ENCODE results near the gene NR5A1. TPM values are rescaled to one million over a fixed set of nuclear protein-coding genes. Genes with fewer than 3 reads are reported as not detected.

NR5A1 gene
- total RNA-seq, 2 experiments from 2014 or later: not detected

DNA sequence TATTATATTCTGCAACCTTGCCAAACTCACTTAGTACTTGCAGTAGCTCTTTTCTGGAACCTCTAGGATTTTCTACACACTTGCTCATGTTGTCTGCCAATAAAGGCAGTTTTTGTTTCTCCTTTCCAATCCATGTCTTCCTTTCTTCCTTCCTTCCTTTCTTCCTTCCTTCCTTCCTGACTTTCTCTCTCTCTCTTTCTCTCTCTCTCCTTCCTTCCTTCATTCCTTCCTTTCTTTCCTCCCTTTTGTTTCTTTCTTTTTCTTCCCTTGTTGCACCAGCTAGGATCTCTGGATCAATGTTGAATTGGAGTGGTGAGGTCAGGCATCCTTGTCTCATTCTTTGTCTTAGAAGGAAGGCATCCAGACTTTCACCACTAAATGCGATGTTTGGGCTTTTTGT, 44.5 kb downstream of the NR5A1 start:
- ATAC-seq (ENCODE audit: low read depth) (no peak), DNase-seq (no peak)
- POLR2A ChIA-PET: no interaction called here
- Mint-ChIP-seq H3K9me3 (no peaks in the 10 kb centered on the region), H3K36me3 (no peaks in the 10 kb centered on the region), H3K27me3 (peaks cover 14% of the 10 kb centered on the region), H3K27ac (no peak overlapping the region), H3K4me1 (no peaks in the 10 kb centered on the region), H3K4me3 (no peak overlapping the region)

DNA sequence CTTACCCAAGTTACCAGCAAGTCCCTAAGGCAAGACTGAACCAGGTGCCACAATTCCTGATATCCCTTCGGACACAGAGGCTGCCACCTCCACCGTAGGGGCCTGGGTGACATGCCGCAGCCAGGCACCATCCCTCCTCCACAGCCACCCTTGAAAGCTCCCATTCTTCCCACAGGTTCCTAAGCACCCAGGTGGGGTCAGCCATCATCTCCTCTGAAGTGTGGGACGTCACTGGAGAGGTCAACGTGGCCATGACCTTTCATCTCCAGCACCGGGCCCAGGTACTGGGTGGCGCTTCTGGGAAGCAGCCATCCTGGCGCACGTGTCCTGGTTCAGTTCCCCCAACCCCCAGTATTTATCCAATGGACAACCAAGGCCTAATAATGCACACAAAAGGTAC, 48.8 kb downstream of the NR5A1 start:
- H3K27me3 Mint-ChIP-seq: peaks cover 15% of the 10 kb centered on the region
- POLR2A ChIA-PET: interaction anchor here (0.5 kb wide), 1 partner anchor 78 kb away, joined by 3 read pairs; no protein-coding TSS in a partner anchor
- ATAC-seq (ENCODE audit: low read depth): no peak
- H3K36me3 Mint-ChIP-seq: no peaks in the 10 kb centered on the region
- no peaks in the 10 kb centered on the region for H3K4me1 Mint-ChIP-seq
- no peak overlapping the region for H3K4me3 Mint-ChIP-seq
- no peak overlapping the region for H3K27ac Mint-ChIP-seq
- DNase-seq: peak; percentile 10
- H3K9me3 Mint-ChIP-seq: no peaks in the 10 kb centered on the region

DNA sequence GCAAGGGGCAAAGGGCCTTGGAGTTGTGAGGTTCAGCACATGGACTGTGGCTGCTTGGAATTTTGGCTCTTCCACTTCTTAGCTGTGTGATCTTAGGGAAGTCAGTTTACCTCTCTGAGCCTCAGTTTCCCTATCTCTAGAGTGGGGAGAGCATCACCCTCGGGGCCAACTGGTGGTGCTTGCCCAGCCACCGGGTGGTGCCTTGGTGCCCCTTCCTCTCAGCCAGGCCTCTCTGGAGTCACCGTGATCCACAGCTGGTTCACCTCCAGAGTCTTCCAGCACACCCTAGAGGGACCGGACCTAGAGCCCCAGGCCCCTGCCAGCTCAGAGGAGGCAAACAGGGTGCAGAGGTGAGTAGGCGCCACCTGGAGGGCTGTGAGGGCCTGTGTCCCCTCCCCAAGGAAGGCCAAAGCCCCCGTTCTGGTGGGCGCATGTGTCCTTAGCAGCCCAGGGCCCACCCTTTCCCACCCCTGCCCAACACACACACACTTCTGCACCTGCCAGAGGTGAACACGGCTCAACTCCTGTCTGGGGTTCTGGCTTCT, 49.2 kb downstream of the NR5A1 start:
- DNase-seq: peak; percentile 19
- Mint-ChIP-seq H3K4me3 (no peak overlapping the region), H3K4me1 (no peaks in the 10 kb centered on the region), H3K9me3 (no peaks in the 10 kb centered on the region), H3K27me3 (peaks cover 13% of the 10 kb centered on the region), H3K36me3 (no peaks in the 10 kb centered on the region), H3K27ac (no peak overlapping the region)
- POLR2A ChIA-PET: no interaction called here
- ATAC-seq (ENCODE audit: low read depth): no peak

DNA sequence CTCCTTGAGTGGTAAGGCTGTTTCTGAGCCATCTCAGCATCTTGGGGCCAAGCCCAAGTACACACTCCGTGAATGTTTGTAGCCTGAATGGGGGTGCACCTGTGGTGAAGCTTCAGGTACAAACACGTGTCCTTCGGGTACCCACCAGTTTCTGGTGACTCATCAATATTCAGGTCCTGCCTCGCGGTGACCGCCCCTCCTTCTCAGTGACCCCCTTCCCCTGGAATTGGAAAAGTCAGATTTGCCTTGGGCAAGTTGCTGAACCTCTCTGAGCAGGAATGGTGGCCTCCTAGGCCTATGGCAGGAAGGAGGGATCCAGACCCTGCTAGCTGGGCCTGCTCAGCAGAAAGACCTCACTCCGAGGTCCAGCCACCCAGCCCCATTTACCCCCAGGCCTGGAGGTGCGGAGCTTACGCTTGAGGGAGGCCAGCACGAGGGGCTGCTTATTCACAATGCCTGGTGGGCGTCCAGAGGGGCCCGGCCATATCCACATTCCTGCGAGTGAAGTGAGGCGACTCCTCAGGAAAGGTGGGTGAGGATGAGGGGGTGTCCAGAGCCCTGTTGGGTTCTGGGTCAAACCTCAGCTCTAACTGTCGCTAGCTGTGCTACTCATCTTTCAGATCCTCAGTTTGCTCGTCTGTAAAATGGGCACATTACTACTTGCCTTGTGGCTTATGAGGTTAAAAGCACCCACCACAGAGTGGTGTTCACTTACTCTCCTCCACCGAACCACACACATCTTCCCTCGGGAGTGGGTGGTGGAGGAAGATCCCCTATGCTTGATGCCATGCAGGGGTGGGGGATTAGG, 49.9 kb downstream of the NR5A1 start:
- no peak for ATAC-seq (ENCODE audit: low read depth)
- POLR2A ChIA-PET: no interaction called here
- Mint-ChIP-seq H3K4me1 (no peaks in the 10 kb centered on the region), H3K4me3 (no peak overlapping the region), H3K27me3 (peaks cover 14% of the 10 kb centered on the region), H3K27ac (no peak overlapping the region), H3K36me3 (no peaks in the 10 kb centered on the region), H3K9me3 (no peaks in the 10 kb centered on the region)
- DNase-seq: peak; percentile 12

DNA sequence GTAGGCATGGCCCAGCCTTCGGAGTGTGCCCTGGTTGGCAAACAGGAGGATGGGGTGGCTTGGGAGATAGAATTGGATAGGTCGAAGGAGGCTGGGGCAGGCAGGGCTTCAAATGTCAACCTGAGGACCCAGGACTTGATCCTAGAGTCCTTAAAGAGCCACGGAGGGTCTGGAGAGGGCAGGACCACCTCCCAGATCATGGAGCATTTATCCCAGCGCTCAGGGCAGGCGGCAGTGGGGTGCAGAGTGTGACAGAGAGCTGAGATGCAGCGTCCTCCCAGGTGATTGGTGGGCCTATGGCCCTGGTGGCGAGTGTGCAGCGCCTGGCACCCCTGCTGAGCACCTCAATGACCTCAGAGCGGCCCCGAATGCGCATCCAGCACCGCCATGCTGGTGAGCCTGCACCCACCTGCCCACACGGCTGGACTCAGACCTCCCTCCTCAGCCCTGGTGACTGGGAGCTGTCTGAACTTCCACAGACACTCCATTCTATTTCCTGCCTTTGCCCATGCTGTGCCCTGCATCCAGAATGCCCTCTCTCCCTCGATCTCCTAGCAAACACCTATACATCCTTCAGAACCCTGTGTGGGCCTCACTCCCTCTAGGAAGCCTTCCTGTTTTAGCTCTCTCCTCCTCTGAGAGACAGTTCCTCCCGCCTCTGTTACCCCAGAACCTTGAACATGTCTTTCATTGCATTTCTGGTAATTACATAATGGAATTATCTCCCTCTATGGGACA, 50.7 kb downstream of the NR5A1 start:
- Mint-ChIP-seq H3K4me3 (no peak overlapping the region), H3K4me1 (no peaks in the 10 kb centered on the region), H3K27ac (no peak overlapping the region), H3K9me3 (no peaks in the 10 kb centered on the region), H3K27me3 (peaks cover 18% of the 10 kb centered on the region), H3K36me3 (no peaks in the 10 kb centered on the region)
- DNase-seq (peak; percentile 21), ATAC-seq (ENCODE audit: low read depth) (no peak)
- POLR2A ChIA-PET: no interaction called here

DNA sequence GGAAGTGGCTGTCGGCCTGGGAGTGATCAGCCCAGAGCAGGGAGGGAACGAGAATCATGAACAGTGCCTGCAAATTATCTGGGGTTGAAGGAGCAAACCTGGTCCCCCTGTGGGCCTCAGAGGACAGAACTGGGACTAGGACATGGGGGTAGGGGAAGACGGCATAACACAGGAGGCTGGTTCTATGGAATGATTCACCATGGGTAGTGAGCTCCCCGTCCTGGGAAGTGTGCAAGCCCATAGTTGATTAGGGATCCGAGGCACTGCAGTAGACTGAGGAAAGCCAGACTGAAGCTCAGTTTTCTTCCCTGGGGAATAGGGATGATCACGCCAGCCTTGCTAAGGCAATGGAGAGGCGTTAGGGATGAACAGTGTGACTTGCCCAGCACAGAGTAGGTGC, 51.4 kb downstream of the NR5A1 start:
- peak; percentile 15 for DNase-seq
- Mint-ChIP-seq H3K4me1 (no peaks in the 10 kb centered on the region), H3K27me3 (peaks cover 21% of the 10 kb centered on the region), H3K4me3 (no peak overlapping the region), H3K36me3 (no peaks in the 10 kb centered on the region), H3K27ac (no peak overlapping the region), H3K9me3 (no peaks in the 10 kb centered on the region)
- POLR2A ChIA-PET: no interaction called here
- ATAC-seq (ENCODE audit: low read depth): no peak

DNA sequence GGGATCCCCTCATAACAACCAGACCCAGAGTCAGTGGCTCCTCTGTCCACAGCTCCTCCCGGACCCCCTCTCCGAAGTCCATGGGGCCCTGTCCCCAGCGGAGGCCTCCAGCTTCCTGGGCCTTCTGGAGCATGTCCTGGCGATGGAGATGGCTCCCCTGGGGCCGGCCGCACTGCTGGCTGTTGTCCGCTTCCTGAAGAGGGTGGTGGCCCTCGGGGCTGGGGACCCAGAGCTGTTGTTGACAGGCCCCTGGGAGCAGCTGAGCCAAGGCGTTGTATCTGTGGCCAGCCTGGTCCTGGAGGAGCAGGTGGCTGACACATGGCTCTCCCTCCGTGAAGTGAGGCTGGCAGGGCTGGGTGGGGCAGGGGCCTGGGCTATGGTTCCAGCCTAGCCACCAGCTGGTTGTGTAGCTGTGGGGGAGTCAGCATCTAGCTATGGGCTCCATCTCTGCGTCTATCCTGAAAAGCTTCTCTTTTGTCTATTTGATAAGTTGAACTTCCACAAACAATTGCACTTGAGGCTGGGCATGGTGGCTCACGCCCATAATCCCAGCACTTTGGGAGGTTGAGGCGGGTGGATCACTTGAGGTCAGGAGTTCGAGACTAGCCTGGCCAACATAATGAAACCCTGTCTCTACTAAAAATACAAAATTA, 52.3 kb downstream of the NR5A1 start:
- DNase-seq (peak; percentile 21), ATAC-seq (ENCODE audit: low read depth) (no peak)
- no peaks in the 10 kb centered on the region for H3K4me1 Mint-ChIP-seq
- POLR2A ChIA-PET: no interaction called here
- H3K36me3 Mint-ChIP-seq: no peaks in the 10 kb centered on the region
- H3K27me3 Mint-ChIP-seq: peaks cover 27% of the 10 kb centered on the region
- H3K27ac Mint-ChIP-seq: no peak overlapping the region
- H3K9me3 Mint-ChIP-seq: no peaks in the 10 kb centered on the region
- H3K4me3 Mint-ChIP-seq: no peak overlapping the region

DNA sequence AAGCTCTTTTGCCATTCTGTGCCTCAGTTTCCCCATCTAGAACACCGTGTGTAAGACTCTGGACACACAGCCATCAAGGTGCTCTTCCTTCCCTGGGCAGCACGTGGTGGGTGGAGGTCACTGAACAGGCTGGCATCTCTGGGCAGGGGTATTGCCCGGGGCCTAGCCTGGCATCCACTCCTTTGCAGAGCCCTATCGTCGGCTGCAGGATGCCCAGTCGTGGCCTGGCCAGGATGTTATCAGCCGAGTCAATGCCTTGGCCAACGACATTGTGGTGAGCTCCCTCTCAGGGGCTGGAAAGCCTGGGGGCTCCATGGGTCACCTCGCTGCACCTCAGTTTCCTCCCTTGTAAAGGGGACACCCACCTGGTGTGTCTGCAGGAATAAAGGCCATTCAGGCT, 52.9 kb downstream of the NR5A1 start:
- POLR2A ChIA-PET: no interaction called here
- H3K4me1 Mint-ChIP-seq: no peaks in the 10 kb centered on the region
- H3K27me3 Mint-ChIP-seq: peaks cover 32% of the 10 kb centered on the region
- no peaks in the 10 kb centered on the region for H3K36me3 Mint-ChIP-seq
- H3K9me3 Mint-ChIP-seq: no peaks in the 10 kb centered on the region
- H3K4me3 Mint-ChIP-seq: no peak overlapping the region
- no peak for ATAC-seq (ENCODE audit: low read depth)
- peak; percentile 18 for DNase-seq
- H3K27ac Mint-ChIP-seq: no peak overlapping the region

DNA sequence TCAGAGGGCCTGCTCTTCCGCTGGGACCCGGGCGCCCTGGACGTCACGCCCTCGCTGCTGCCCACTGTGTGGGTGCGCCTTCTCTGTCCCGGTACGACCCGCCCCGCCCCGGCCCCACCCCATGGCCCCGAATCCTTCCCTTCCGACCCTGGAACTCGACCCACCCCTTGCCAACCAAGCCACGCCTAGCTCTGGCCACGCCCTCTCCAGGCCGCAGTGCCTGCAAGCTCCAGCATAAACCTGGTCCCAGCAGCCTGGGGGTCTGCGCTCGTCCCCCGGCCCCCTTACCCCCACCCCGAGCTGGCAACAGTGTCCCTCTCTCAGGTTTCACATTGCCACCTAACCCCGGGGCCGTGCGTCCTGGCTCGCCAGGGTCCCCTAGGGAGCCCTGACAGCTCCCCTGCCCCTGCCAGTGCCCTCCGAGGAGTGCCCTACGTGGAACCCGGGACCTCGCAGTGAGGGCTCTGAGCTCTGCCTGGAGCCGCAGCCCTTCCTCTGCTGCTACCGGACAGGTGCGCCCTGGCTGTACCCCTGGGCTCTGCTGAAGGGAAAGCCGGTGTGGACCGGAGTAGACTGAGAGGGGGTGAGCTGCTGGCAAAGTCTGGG, 53.5 kb downstream of the NR5A1 start:
- peak; percentile 29 for DNase-seq
- H3K9me3 Mint-ChIP-seq: no peaks in the 10 kb centered on the region
- no peak overlapping the region for H3K4me3 Mint-ChIP-seq
- H3K36me3 Mint-ChIP-seq: no peaks in the 10 kb centered on the region
- H3K4me1 Mint-ChIP-seq: no peaks in the 10 kb centered on the region
- POLR2A ChIA-PET: no interaction called here
- no peak for ATAC-seq (ENCODE audit: low read depth)
- H3K27ac Mint-ChIP-seq: no peak overlapping the region
- H3K27me3 Mint-ChIP-seq: peaks cover 35% of the 10 kb centered on the region

DNA sequence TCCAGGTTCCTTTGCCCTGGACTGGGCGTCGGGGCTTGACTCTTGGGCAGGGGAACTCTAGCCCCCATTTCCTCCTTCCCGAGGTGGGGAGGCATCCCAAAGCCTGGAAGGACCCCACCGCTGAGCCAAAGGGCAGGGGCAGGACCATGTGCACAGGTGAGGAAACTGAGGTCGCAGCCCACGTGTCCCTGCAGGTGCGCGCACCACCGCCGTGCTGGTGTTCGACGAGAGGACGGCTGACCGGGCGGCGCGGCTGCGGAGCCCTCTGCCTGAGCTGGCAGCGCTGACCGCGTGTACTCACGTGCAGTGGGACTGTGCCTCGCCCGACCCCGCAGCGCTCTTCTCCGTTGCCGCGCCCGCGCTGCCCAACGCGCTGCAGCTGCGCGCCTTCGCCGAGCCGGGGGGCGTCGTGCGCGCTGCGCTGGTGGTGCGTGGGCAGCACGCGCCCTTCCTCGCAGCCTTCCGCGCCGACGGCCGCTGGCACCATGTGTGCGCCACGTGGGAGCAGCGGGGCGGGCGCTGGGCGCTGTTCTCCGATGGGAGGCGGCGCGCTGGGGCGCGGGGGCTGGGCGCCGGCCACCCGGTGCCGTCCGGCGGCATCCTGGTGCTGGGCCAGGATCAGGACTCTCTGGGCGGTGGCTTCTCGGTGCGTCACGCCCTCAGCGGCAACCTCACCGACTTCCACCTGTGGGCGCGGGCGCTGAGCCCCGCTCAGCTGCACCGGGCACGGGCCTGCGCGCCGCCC, 54.2 kb downstream of the NR5A1 start:
- H3K27ac Mint-ChIP-seq: no peak overlapping the region
- no peaks in the 10 kb centered on the region for H3K36me3 Mint-ChIP-seq
- H3K4me1 Mint-ChIP-seq: no peaks in the 10 kb centered on the region
- POLR2A ChIA-PET: no interaction called here
- DNase-seq: peak; percentile 22
- H3K9me3 Mint-ChIP-seq: no peaks in the 10 kb centered on the region
- H3K27me3 Mint-ChIP-seq: peaks cover 34% of the 10 kb centered on the region
- no peak overlapping the region for H3K4me3 Mint-ChIP-seq
- ATAC-seq (ENCODE audit: low read depth): no peak

DNA sequence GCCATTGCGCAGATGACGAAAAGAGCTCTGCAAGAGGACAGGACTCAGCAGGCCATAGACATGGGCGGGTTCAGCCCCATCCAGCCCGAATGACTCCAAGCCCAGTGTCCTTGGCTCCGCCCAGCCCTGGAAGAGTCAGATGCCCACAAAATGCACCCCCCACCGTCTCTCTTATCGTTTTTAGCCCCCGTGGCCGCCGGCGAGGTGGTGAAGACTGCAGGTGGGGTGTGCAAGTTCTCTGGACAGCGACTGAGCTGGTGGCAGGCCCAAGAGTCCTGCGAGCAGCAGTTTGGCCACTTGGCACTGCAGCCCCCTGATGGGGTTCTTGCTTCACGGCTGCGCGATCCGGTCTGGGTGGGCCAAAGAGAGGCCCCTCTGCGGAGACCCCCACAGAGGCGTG, 54.9 kb downstream of the NR5A1 start:
- peak; percentile 20 for DNase-seq
- POLR2A ChIA-PET: no interaction called here
- no peaks in the 10 kb centered on the region for H3K4me1 Mint-ChIP-seq
- no peak overlapping the region for H3K4me3 Mint-ChIP-seq
- peaks cover 34% of the 10 kb centered on the region for H3K27me3 Mint-ChIP-seq
- ATAC-seq (ENCODE audit: low read depth): no peak
- H3K27ac Mint-ChIP-seq: no peak overlapping the region
- no peaks in the 10 kb centered on the region for H3K9me3 Mint-ChIP-seq
- no peaks in the 10 kb centered on the region for H3K36me3 Mint-ChIP-seq

DNA sequence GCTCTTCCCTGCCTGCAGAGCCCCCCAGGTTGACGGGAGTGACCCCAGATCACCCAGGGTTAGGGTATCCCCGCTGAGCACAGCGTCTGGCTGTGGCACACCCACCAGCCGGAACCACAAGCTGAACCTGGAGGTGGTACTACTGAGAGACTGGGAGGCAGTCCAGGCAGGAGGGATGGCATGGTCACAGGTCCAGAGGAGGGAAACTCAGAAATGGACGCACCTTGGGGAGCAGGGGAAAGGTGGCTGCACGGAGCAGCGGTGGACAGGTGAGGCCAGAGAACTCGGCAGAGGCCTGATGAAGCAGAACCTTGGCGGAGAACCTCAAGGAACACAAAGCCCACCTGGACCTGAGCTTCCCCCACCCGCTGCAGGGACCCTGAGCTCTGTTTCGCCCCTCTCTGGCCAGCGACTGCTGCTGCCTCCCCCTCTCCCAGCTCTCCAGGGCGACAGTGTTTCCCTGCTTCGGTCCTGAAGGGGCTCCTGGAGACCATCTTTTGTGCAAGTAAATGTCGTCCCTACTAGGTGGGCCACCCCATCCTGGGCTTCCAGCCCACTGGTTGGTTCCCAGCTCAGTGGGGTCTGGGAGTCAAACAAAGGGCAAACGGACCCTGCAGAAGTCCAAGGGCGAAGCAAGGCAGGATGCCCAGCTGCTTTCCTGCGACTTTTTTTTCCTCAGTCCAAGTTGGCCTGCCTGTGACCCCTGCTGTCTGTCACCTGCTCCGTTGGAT, 56.1 kb downstream of the NR5A1 start:
- ATAC-seq (ENCODE audit: low read depth) (no peak), DNase-seq (peak; percentile 17)

More for the DNA sequence above, 56.1 kb downstream of the NR5A1 start:
- H3K27me3 Mint-ChIP-seq: peaks cover 33% of the 10 kb centered on the region
- no peaks in the 10 kb centered on the region for H3K4me1 Mint-ChIP-seq
- no peaks in the 10 kb centered on the region for H3K36me3 Mint-ChIP-seq
- POLR2A ChIA-PET: no interaction called here
- H3K9me3 Mint-ChIP-seq: no peaks in the 10 kb centered on the region
- no peak overlapping the region for H3K27ac Mint-ChIP-seq
- no peak overlapping the region for H3K4me3 Mint-ChIP-seq

All from activated naive CD8-positive, alpha-beta T cell treated with anti-CD3 and anti-CD28 coated beads, Interleukin-2, amount 10 ng/mL, durations not matched to agents 7 days and 5 days (primary cell).